ENCODE measurements around the gene SLC44A5. TPM values are rescaled to one million over a fixed set of nuclear protein-coding genes. Genes with fewer than 3 reads are reported as not detected.

SLC44A5 gene
- total RNA-seq, 2 donors from 2014 or later = 0.07 TPM; not detected in 1

DNA sequence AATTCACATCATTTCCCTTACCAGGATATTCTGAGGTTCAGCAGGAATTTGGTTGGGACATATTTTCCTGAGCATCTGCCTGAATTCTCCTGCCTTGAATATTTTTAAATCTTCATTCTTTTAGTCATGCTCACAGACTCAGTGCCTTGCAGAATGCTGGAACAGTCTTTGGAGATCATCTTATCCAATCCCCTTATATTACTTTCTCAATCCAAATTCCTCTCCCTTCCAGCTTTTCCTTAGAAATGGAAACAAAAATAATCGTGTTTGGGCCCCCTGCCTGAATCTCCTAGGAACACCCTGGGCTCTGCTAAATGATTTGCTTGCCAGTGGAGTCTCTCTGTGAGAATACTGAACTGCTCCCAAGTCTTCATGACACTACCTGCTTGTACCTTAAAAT lies 438.4 kb downstream of the SLC44A5 start:
- ATAC-seq (no peak), DNase-seq (ENCODE audit: low spot score in 2 of 2) (no peak)
- Mint-ChIP-seq H3K36me3 (no peaks in the 10 kb centered on the region), H3K27ac (no peak overlapping the region), H3K9me3 (peaks cover 0 to 8% of the 10 kb centered on the region in 2 donors)

DNA sequence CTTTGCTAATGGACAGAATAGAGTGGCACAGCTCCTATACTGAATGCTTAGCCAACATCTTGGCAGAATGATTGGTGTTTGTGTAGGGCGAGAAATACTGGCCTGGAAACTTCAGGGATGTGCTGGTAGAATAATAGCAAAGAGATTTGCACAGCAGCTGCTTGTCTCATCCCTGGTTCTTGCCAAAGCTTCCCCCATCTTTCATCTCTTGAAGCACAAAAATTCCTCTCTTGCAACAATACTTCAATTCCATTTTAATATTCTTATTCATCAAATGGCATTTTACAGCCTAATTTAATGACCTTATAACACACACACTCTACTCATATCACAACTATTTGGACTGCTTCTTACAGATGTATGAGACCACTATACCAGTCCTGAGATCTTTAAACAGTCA lies 439.0 kb downstream of the SLC44A5 start:
- Mint-ChIP-seq H3K36me3 (no peaks in the 10 kb centered on the region), H3K27ac (no peak overlapping the region), H3K9me3 (peaks cover 0 to 8% of the 10 kb centered on the region in 2 donors)
- no peak for DNase-seq (ENCODE audit: low spot score in 2 of 2)
- ATAC-seq = no peak

DNA sequence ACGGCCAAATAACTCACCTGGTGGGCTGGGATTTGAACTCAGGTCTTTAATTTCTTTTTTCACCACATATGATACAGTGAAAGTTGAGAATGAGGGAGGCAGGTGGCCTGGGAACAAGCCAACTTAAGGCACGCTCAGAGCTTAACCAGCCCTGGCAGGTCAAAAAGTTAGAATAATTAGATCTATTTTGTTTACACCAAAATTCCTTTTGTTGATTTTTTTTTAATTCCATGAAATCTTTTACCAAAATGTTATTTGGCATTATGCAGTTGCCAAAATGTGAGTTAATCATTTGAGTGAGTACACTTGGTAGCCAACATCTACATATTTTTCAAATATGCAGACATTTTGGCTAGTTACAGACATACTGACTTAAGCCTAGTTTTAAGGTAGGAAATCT lies 439.9 kb downstream of the SLC44A5 start:
- H3K36me3 Mint-ChIP-seq = no peaks in the 10 kb centered on the region
- no peak for ATAC-seq
- H3K9me3 Mint-ChIP-seq = peaks cover 0 to 4% of the 10 kb centered on the region in 2 donors
- no peak overlapping the region for H3K27ac Mint-ChIP-seq
- DNase-seq (ENCODE audit: low spot score in 2 of 2) = no peak

DNA sequence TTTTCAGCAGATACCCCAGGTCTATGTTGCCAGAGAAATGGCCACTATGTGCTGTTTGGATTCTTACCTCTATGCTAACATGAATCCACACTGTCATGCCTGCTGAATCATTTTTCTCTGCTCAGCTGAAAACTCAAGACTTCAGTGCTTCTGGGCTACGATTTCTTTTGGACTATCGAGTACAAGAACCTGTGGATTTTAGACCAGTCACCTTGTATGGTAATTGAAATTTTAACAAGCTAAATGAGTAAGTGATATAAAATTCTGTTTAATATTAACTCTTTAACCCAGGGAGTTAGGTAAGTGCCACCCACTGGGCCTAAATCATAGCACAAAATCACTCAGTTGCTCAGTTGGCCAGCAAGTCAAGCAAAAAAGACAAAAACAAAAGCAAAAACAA lies 440.9 kb downstream of the SLC44A5 start:
- DNase-seq (ENCODE audit: low spot score in 2 of 2) = no peak
- peaks cover 0 to 4% of the 10 kb centered on the region in 2 donors for H3K9me3 Mint-ChIP-seq
- no peak overlapping the region for H3K27ac Mint-ChIP-seq
- H3K36me3 Mint-ChIP-seq = no peaks in the 10 kb centered on the region
- ATAC-seq = no peak

DNA sequence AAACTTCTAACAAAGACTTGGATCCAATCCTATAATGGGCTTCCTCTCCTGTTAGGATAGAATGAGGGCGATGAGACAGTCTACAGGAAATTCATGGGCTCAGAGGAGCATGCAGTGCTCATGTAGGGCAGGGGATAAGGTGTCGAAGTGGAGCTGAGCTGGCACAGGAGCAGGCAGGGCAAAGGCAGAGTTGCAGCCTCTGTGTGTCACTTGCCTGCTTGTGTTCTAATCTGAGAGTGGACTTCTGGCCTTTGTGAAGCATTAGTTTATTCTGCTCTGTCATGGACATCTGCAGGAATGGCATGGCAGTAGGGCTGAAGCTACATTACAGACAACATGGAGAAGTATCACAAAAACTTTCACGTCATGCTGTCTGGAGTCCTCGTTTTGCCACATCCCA lies 444.1 kb downstream of the SLC44A5 start:
- H3K27ac Mint-ChIP-seq = no peak overlapping the region
- no peaks in the 10 kb centered on the region for H3K36me3 Mint-ChIP-seq
- DNase-seq (ENCODE audit: low spot score in 2 of 2) = no peak
- no peak for ATAC-seq
- H3K9me3 Mint-ChIP-seq = no peaks in the 10 kb centered on the region

DNA sequence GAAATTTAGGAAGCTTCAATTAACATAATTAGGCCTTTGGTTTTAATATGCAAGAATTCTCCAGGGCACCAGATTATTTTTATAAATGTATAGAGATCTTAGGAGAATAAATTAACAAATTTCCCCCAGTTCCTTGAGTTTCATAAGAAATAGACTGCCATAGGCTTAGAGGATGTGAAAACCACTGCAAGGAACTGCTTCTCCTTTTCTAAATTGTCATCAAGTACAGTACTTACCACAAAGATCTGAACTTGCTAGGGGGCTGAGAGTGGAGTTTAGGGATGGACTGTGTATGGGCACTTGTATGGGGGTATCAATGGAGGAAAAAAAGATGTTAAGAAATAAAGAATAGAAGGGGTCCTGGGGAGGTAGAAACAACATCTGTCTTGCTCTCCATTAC lies 445.6 kb downstream of the SLC44A5 start:
- DNase-seq (ENCODE audit: low spot score in 2 of 2) = no peak
- no peak for ATAC-seq
- Mint-ChIP-seq H3K9me3 (peaks cover 0 to 1% of the 10 kb centered on the region in 2 donors), H3K36me3 (no peaks in the 10 kb centered on the region), H3K27ac (no peak overlapping the region)

DNA sequence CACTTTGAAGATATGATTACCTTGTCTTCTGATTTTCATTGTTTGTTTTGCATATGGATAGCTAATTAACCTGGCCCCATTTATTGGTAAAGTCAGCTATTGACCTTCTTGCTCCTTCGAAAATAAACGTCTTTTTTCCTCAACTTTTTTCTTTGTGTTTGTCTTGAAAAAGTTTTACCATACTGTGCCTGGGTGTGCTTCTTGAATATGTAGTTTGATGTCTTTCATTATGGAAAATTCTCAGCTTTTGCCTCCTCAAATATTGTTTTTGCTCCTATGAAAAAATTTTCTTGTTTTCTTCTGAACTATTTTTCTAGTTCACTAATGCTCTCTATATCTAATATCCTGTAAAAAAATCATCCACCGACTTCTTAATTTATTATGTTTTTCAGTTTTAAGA lies 451.8 kb downstream of the SLC44A5 start:
- H3K27ac Mint-ChIP-seq = no peak overlapping the region
- H3K36me3 Mint-ChIP-seq = no peaks in the 10 kb centered on the region

More for the DNA sequence above, 451.8 kb downstream of the SLC44A5 start:
- H3K9me3 Mint-ChIP-seq = peaks cover 0 to 5% of the 10 kb centered on the region in 2 donors
- DNase-seq (ENCODE audit: low spot score in 2 of 2) (no peak), ATAC-seq (no peak)

Other genes with a start within 250 kb of the SLC44A5 start
- 10 to 100 TPM; 55.6 to 56.6 TPM for gene ACADM, start 113.6 kb upstream of the SLC44A5 start, total RNA-seq
- gene RABGGTB, start 175.1 kb upstream of the SLC44A5 start, total RNA-seq = 100 to 1,000 TPM; 148 TPM
- under 1 TPM; 0.25 to 0.37 TPM for gene MSH4, start 185.8 kb upstream of the SLC44A5 start, total RNA-seq